Measurements from ENCODE around the gene SOHLH1.

GRCh38 chr9:135661816-135662560 is 37.3 kb downstream of the SOHLH1 start:
- TF ChIP-seq CTCF (IDR thresholded peaks at IDR 0.05 in 2 of 3, conservative IDR thresholded peaks at IDR 0.05 in 1 of 3; ENCODE audit: borderline replicate concordance in 1 of 3, insufficient read depth in 1 of 3, low read depth in 2 of 3, low read length in 2 of 3) = no peak
- TF ChIP-seq POLR2A (IDR thresholded peaks at IDR 0.05; ENCODE audit: borderline replicate concordance, extremely low read depth, insufficient read depth, insufficient read length) = no peak
- TF ChIP-seq ZNF274 (IDR thresholded peaks at IDR 0.05; ENCODE audit: low read depth, low read length) = no peak

All from HCT116 (cell line).